HepG2 (cell line): ENCODE measurements around the gene ADCY9. TPM values are rescaled to one million over a fixed set of nuclear protein-coding genes. Genes with fewer than 3 reads are reported as not detected.

ENCODE experiments used
- ADNP ChIP-seq: sonication (generic); formaldehyde crosslinking; IDR thresholded peaks from 2 replicates; pipeline ENCODE4 v1.4.0; 2020; ENCODE audit warnings: missing genetic modification reagents
- ATF6 ChIP-seq: sonication (generic); formaldehyde crosslinking; conservative IDR thresholded peaks from 2 replicates; pipeline ENCODE4 v1.4.0; 2020; ENCODE audit warnings: missing genetic modification reagents
- FOXO4 ChIP-seq: sonication (generic); formaldehyde crosslinking; conservative IDR thresholded peaks from 2 replicates; pipeline ENCODE4 v1.8.1; 2023; ENCODE audit warnings: missing genetic modification reagents
- JARID2 ChIP-seq: sonication (generic); formaldehyde crosslinking; IDR thresholded peaks from 2 replicates; pipeline ENCODE4 v1.8.1; 2023; ENCODE audit warnings: missing genetic modification reagents, inconsistent platforms; ENCODE audit not compliant: insufficient replicate concordance
- LRRFIP1 ChIP-seq: sonication (generic); formaldehyde crosslinking; conservative IDR thresholded peaks from 2 replicates; pipeline ENCODE4 v1.4.0; 2020; ENCODE audit warnings: missing genetic modification reagents
- NR1H2 ChIP-seq: sonication (generic); formaldehyde crosslinking; IDR thresholded peaks from 2 replicates; pipeline ENCODE4 v1.8.1; 2022; ENCODE audit warnings: low read depth, missing genetic modification reagents, borderline replicate concordance
- POGK ChIP-seq: sonication (generic); formaldehyde crosslinking; conservative IDR thresholded peaks from 2 replicates; pipeline ENCODE4 v1.8.0; 2022; ENCODE audit warnings: mild to moderate bottlenecking, moderate library complexity, missing genetic modification reagents
- TBL1XR1 ChIP-seq: fragments of 150-350 bp; IDR thresholded peaks from 2 replicates; pipeline ENCODE4 v1.6.1; 2014; ENCODE audit warnings: borderline replicate concordance, low read length; ENCODE audit not compliant: partially characterized antibody
- TFDP2 ChIP-seq: sonication (generic); formaldehyde crosslinking; IDR thresholded peaks from 2 replicates; pipeline ENCODE4 v1.4.0; 2020; ENCODE audit warnings: missing genetic modification reagents
- ZNF687 ChIP-seq: sonication (generic); formaldehyde crosslinking; IDR thresholded peaks from 2 replicates; pipeline ENCODE4 v1.5.1; 2020; ENCODE audit warnings: mild to moderate bottlenecking, missing genetic modification reagents, moderate library complexity
- ZNF850 ChIP-seq: sonication (generic); formaldehyde crosslinking; conservative IDR thresholded peaks from 2 replicates; pipeline ENCODE4 v1.9.0; 2021; ENCODE audit warnings: mild to moderate bottlenecking, missing genetic modification reagents
- polyA plus RNA-seq, 8 experiments: library from polyadenylated mRNA; depleted of rRNA in 3 of 8; stranded (reverse) in 7 of 8; unstranded in 1 of 8; fragments of >200 nt; fragmentation: Illumina TruSeq in 4 of 8; extraction: Trizol in 4 of 8; gene quantifications; 2 replicates each; pipeline versions ENCODE4 v1.2.1 to v1.2.3, GENCODE V29; 2011 to 2016; ENCODE audit warnings: low read depth in 4 of 8, missing spikeins in 1 of 8, mixed read lengths in 1 of 8; ENCODE audit not compliant: insufficient read depth in 1 of 8
- total RNA-seq, 5 experiments: library from RNA; depleted of rRNA; stranded (reverse); fragments of >200 nt; fragmentation: Illumina TruSeq; extraction: Trizol; gene quantifications; 2 replicates each; pipeline ENCODE4 v1.2.3, GENCODE V29; 2016; ENCODE audit warnings: low read depth in 1 of 5

ADCY9 gene
- total and polyA plus RNA-seq, 2 of the 13 experiments (the other 11 are each of a cell fraction or from before 2014, with no cell fraction given) = 11.2 to 13.9 TPM

DNA sequence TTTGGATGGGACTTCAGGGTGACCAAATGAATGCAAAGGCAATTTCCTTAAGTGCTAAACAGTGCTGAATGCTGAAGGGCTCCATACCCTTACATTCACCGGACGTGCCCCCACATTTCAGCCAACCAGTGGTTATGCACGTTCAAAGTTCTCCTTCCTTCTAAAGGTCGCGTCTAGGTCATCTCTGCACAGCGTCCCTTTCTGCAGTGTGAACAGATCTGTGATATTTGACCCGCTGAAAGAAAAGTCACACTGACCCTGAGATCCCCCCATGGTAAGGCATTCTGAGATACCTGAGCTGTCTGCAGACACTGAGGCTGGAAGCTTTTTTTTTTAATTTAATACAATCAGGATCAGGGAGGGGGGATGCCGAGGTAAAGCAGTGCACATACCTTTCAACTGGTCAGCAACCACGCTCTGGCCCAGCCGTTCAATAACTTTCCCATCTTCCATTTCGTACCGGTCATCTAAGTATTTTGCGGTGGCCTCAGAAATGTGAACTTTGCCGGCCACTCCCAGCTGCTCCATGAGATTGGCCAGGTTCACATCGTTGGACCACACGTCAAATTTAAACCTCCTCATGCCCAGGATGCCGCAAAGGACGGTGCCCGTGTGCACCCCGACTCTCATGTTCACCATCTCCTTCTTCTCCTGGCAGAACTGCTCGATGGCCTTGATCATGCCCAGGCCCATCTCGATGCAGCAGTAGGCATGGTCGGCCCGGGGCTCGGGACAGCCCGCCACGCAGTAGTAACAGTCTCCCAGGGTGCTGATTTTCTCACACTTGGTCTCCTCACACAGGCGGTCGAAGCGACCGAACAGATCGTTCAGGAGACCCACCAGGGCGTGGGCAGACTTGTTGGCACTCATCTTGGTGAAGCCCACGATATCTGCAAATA, 2.6 kb downstream of the ADCY9 start (continued):
- no peak for TF ChIP-seq POGK (CRISPR knock-in tag)
- no peak for TF ChIP-seq ZNF850 (CRISPR knock-in tag)
- TF ChIP-seq TBL1XR1 = no peak
- no peak for TF ChIP-seq ADNP (CRISPR knock-in tag)
- TF ChIP-seq JARID2 = no peak
- no peak for TF ChIP-seq FOXO4
- TF ChIP-seq NR1H2 (CRISPR knock-in tag) = no peak
- no peak for TF ChIP-seq TFDP2 (CRISPR knock-in tag)
- peak; percentile 74 for TF ChIP-seq ZNF687 (CRISPR knock-in tag)
- no peak for TF ChIP-seq LRRFIP1
- TF ChIP-seq ATF6 (CRISPR knock-in tag) = no peak
